ENCODE results near the gene ZMPSTE24.
"Not testable (repeated sequence)": the region's sequence is repeated elsewhere in the genome, so short reads cannot be mapped to it uniquely, and the experiment has no call there.

DNA sequence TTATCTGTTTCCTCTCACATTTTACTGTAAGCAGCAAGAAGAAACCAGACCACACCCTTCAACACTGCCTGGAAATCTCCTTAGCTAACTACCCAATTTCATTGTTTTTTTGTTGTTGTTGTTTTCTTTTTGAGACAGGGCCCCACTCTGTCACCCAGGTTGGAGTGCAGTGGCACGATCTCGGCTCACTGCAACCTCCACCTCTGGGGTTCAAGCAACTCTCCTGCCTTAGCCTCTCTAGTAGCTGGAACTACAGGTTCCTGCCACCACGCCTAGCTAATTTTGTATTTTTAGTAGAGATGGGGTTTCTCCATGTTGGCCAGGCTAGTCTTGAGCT lies 84.3 kb downstream of the ZMPSTE24 start:
- TF ChIP-seq, protein P1, sequence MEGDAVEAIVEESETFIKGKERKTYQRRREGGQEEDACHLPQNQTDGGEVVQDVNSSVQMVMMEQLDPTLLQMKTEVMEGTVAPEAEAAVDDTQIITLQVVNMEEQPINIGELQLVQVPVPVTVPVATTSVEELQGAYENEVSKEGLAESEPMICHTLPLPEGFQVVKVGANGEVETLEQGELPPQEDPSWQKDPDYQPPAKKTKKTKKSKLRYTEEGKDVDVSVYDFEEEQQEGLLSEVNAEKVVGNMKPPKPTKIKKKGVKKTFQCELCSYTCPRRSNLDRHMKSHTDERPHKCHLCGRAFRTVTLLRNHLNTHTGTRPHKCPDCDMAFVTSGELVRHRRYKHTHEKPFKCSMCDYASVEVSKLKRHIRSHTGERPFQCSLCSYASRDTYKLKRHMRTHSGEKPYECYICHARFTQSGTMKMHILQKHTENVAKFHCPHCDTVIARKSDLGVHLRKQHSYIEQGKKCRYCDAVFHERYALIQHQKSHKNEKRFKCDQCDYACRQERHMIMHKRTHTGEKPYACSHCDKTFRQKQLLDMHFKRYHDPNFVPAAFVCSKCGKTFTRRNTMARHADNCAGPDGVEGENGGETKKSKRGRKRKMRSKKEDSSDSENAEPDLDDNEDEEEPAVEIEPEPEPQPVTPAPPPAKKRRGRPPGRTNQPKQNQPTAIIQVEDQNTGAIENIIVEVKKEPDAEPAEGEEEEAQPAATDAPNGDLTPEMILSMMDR (IDR thresholded peaks at IDR 0.05) = not testable (repeated sequence)
- TF ChIP-seq POLR2AphosphoS5, EP300, POLR2A (IDR thresholded peaks at IDR 0.05): not testable (repeated sequence)
